Ovary (tissue), 9 donors: ENCODE results near the gene STON1. TPM values are rescaled to one million over a fixed set of nuclear protein-coding genes. Genes with fewer than 3 reads are reported as not detected.
"Not testable (repeated sequence)": the region's sequence is repeated elsewhere in the genome, so short reads cannot be mapped to it uniquely, and the experiment has no call there.

Experiments
- DNase-seq, 5 donors: peaks; one replicate each; pipeline ENCODE4 v3.0.0-alpha.2; 2019 to 2020
- H3K27ac ChIP-seq, 2 donors: fragments of 200-600 bp; one replicate each; pipeline versions ENCODE4 v1.5.1 to v1.8.0; 2019 to 2022
- H3K27me3 ChIP-seq: fragments of 200-600 bp; one replicate; pipeline ENCODE4 v1.8.0; 2022
- H3K36me3 ChIP-seq: fragments of 200-600 bp; sonication (generic); one replicate; pipeline ENCODE4 v1.5.1; 2019
- H3K4me1 ChIP-seq: one replicate; pipeline ENCODE4 v1.8.1; 2013; ENCODE audit warnings: mild to moderate bottlenecking, moderate library complexity; ENCODE audit not compliant: insufficient read depth
- H3K4me3 ChIP-seq: fragments of 200-600 bp; sonication (generic); one replicate; pipeline ENCODE4 v1.5.1; 2017
- H3K9me3 ChIP-seq, 2 donors: fragments of 200-600 bp in 1 of 2; sonication (generic) in 1 of 2; one replicate each; pipeline versions ENCODE4 v1.5.1 to v1.8.1; 2013 to 2019; ENCODE audit warnings: mild to moderate bottlenecking in 1 of 2, moderate library complexity in 1 of 2
- EP300 ChIP-seq: sonication (generic); formaldehyde crosslinking; IDR thresholded peaks from one replicate; pipeline ENCODE4 v1.6.1; 2017; ENCODE audit warnings: antibody characterized with exemption
- POLR2A ChIP-seq: fragments of 450-650 bp; IDR thresholded peaks from one replicate; pipeline ENCODE4 v1.6.1; 2017; ENCODE audit warnings: antibody characterized with exemption, mild to moderate bottlenecking, moderate library complexity
- WGBS, 3 donors: extraction: QIAGEN DNeasy Blood & Tissue Kit in 1 of 3; methylation state at CpG; one replicate each; pipeline versions ENCODE4 v1.1.5 to v1.1.7; 2013 to 2017; 5-methylcytosine and 5-hydroxymethylcytosine counted together
- intact Hi-C, 4 donors: fragments of 100-400 bp; cut with DNase I; formaldehyde crosslinking; loops; one replicate each; pipeline versions ENCODE4 v1.11.0 to v1.15.1; 2022 to 2023
- polyA plus RNA-seq, 2 donors: library from polyadenylated mRNA; stranded (reverse); fragments of 200-250 nt in 1 of 2; fragments of 350-450 nt in 1 of 2; fragmentation: Illumina TruSeq in 1 of 2; extraction: RNeasy Lipid Tissue Mini Kit (QIAGEN cat#74804) in 1 of 2; gene quantifications; one replicate each; pipeline ENCODE4 v1.2.3, GENCODE V29; 2013 to 2014
- total RNA-seq, 7 donors: library from RNA; depleted of rRNA in 2 of 7; stranded (reverse); fragments of >200 nt in 2 of 7; fragmentation: NEBNext Ultra II Directional in 3 of 7; extraction: Animal tissue kit (Norgen Biotek cat#: 25700) in 3 of 7; gene quantifications; one replicate each; pipeline versions ENCODE4 v1.1.0 to v1.2.4, GENCODE V29; 2016 to 2023
- TF ChIP-seq, protein P1 (sequence below), 3 donors: fragments of 450-650 bp in 2 of 3; fragments of 200-600 bp in 1 of 3; IDR thresholded peaks; one replicate each; pipeline versions ENCODE4 v1.5.1 to v1.8.0; 2016 to 2022; ENCODE audit warnings: antibody characterized with exemption in 3 of 3, mild to moderate bottlenecking in 1 of 3
- donor health status: DM: no; HTN: no; CAD: no; lungs with moderate emphysema.
- donor health status: DM: no; HTN: no; CAD: no.
- donor health status: Bipolar disorder and iron deficiency.
- donor health status: DM: yes; HTN: yes; CAD: no.
- donor health status: DM: no; HTN: no; CAD: no.
- donor health status: DM: yes; HTN: yes; CAD: no.

The STON1 gene
- total and polyA plus RNA-seq, 9 donors, result 17.7 to 52.5 (median 38.0) TPM

GRCh38 chr2:48511849-48512470 lies 18.0 kb upstream of the STON1 start:
- TF ChIP-seq POLR2A, result no peak
- TF ChIP-seq EP300, result no peak
- TF ChIP-seq, protein P1, sequence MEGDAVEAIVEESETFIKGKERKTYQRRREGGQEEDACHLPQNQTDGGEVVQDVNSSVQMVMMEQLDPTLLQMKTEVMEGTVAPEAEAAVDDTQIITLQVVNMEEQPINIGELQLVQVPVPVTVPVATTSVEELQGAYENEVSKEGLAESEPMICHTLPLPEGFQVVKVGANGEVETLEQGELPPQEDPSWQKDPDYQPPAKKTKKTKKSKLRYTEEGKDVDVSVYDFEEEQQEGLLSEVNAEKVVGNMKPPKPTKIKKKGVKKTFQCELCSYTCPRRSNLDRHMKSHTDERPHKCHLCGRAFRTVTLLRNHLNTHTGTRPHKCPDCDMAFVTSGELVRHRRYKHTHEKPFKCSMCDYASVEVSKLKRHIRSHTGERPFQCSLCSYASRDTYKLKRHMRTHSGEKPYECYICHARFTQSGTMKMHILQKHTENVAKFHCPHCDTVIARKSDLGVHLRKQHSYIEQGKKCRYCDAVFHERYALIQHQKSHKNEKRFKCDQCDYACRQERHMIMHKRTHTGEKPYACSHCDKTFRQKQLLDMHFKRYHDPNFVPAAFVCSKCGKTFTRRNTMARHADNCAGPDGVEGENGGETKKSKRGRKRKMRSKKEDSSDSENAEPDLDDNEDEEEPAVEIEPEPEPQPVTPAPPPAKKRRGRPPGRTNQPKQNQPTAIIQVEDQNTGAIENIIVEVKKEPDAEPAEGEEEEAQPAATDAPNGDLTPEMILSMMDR (IDR thresholded peaks at IDR 0.05), result no peak

GRCh38 chr2:48512571-48512970 lies 17.4 kb upstream of the STON1 start:
- peaks cover 14% of the 10 kb centered on the region for H3K4me1 ChIP-seq
- H3K4me3 ChIP-seq, result no peak overlapping the region
- 86 to 94% (median 94%) methylated on average over 4 of the region's 4 CpGs for WGBS, 3 donors
- H3K27ac ChIP-seq, result no peak overlapping the region
- H3K36me3 ChIP-seq, result no peaks in the 10 kb centered on the region
- DNase-seq, result no peak
- no peaks in the 10 kb centered on the region for H3K27me3 ChIP-seq
- intact Hi-C loops, result no loop called here
- H3K9me3 ChIP-seq, result no peaks in the 10 kb centered on the region
- no peak for TF ChIP-seq EP300

More at GRCh38 chr2:48511849-48512470, 18.0 kb upstream of the STON1 start:
- WGBS, 3 donors, result 34 to 72% (median 50%) methylated on average over 3 of the region's 3 CpGs
- no peak for DNase-seq
- Histone ChIP-seq H3K4me3 (no peak overlapping the region), H3K27me3 (no peaks in the 10 kb centered on the region), H3K36me3 (no peaks in the 10 kb centered on the region), H3K9me3 (no peaks in the 10 kb centered on the region), H3K4me1 (peaks cover 14% of the 10 kb centered on the region), H3K27ac (peak overlapping the region in 1 of 2 donors; percentile 22)
- intact Hi-C loops, result no loop called here

DNA sequence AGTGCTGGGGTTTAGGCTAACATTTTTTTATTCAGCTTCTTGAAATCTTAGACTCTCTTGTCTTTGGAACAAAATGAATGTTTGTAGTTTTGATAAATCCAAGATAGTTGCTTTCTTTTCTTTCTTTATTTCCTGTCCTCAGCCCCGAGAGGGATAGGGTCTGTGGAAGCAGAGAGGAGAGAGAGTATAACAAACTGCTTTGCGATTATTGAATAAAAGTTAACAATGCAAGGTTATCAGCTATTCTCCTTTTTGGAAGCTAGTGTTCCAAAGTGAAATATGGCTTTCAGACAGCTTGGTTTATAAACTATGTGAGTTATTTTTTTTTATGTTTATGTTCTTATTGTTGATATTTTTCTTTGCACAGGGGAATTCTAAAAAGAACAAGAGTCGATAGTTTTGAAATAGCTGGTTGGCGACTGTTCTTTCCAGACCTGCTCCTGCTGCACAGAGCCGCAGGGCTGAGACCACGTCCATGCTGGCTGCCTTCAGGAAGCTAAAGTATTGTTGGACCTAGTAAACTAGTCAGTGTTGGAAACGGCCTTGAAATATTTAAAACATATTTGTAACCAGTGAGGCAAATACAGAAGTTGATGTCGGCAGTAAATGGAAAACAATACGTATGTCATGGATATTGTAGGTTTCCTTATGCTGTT lies 15.5 kb upstream of the STON1 start:
- intact Hi-C loops, result no loop called here
- Histone ChIP-seq H3K27ac (peak overlapping the region; percentile 33 to 75), H3K4me1 (peaks cover 9% of the 10 kb centered on the region), H3K4me3 (no peak overlapping the region), H3K9me3 (no peaks in the 10 kb centered on the region), H3K36me3 (no peaks in the 10 kb centered on the region), H3K27me3 (no peaks in the 10 kb centered on the region)
- no peak for TF ChIP-seq EP300
- TF ChIP-seq, protein P1 (IDR thresholded peaks at IDR 0.05), result no peak
- peak; percentile 45 to 70 (median 48) for DNase-seq
- WGBS, 3 donors, result 6 to 11% (median 7%) methylated on average over 9 of the region's 9 CpGs

- TF ChIP-seq POLR2A (no peak), EP300 (no peak)
- TF ChIP-seq, protein P1 (IDR thresholded peaks at IDR 0.05), result no peak
- intact Hi-C loops, result no loop called here
- H3K36me3 ChIP-seq, result no peaks in the 10 kb centered on the region
Observed at GRCh38 chr2:48515513-48515985, 14.4 kb upstream of the STON1 start.

DNA sequence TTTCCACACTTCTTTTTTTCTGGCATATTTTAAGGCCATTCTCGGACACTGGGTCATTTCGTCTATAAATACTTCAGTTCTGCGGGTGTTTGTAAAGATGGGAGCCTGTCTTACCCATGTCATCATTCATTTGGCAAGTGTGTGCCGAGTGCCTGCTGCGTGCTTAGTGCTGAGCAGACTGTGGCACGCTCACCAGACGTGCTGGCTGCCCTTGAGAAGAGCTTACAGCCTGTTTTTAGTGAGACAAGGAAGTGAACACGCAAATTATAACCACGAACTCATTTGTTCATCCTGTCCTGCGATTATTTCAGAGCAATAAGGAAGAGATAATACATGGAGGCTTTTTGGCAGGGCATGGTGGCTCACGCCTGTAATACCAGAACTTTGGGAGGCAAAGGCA lies 10.4 kb upstream of the STON1 start:
- no peaks in the 10 kb centered on the region for H3K9me3 ChIP-seq
- no peak overlapping the region for H3K27ac ChIP-seq
- TF ChIP-seq, protein P1 (IDR thresholded peaks at IDR 0.05), result no peak
- TF ChIP-seq POLR2A, result no peak
- TF ChIP-seq EP300, result no peak
- H3K4me3 ChIP-seq, result no peak overlapping the region
- intact Hi-C loops, result no loop called here
- H3K27me3 ChIP-seq, result no peaks in the 10 kb centered on the region
- no peaks in the 10 kb centered on the region for H3K36me3 ChIP-seq
- 86 to 90% (median 86%) methylated on average over 11 of the region's 11 CpGs for WGBS, 3 donors
- DNase-seq, result no peak
- H3K4me1 ChIP-seq, result peaks cover 8% of the 10 kb centered on the region

More at GRCh38 chr2:48515513-48515985, 14.4 kb upstream of the STON1 start:
- Histone ChIP-seq H3K4me1 (peaks cover 8% of the 10 kb centered on the region), H3K4me3 (no peak overlapping the region), H3K27ac (peak overlapping the region; percentile 71 to 75), H3K27me3 (no peaks in the 10 kb centered on the region), H3K9me3 (no peaks in the 10 kb centered on the region)
- 43 to 51% (median 49%) methylated on average over 6 of the region's 6 CpGs for WGBS, 3 donors
- DNase-seq, result peak in 2 of 5 donors; percentile 26 to 35

DNA sequence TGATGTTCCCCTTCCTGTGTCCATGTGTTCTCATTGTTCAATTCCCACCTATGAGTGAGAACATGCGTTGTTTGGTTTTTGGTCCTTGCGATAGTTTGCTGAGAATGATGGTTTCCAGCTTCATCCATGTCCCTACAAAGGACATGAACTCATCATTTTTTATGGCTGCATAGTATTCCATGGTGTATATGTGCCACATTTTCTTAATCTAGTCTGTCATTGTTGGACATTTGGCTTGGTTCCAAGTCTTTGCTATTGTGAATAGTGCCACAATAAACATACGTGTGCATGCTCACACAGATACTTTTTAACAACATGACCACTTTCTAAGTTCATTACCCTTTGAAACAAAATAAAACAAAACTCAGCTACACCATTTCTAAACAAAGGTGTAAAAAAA lies 5.2 kb upstream of the STON1 start:
- not testable (repeated sequence) for H3K27me3 ChIP-seq, DNase-seq, H3K36me3 ChIP-seq, H3K9me3 ChIP-seq, H3K4me3 ChIP-seq, H3K4me1 ChIP-seq, H3K27ac ChIP-seq
- intact Hi-C loops, result loop anchor here in 2 of 4 donors (5.0 to 10.0 kb wide), 2 partner anchors 50 to 52 kb away; no protein-coding TSS in a partner anchor
- 75 to 91% (median 89%) methylated on average over 3 of the region's 3 CpGs for WGBS, 3 donors
